KOPT-K1 (cell line): ENCODE data around the gene ECHS1.

Source experiments
- H3K27ac ChIP-seq: fragments of 200-600 bp; sonication (generic); 2 replicates; pipeline ENCODE4 v1.5.1; 2016; ENCODE audit warnings: antibody characterized with exemption, mild to moderate bottlenecking, low read depth, low read length; ENCODE audit not compliant: poor library complexity, severe bottlenecking
- H3K36me3 ChIP-seq: fragments of 200-600 bp; sonication (generic); 2 replicates; pipeline ENCODE4 v1.5.1; 2017; ENCODE audit warnings: antibody characterized with exemption, mild to moderate bottlenecking, low read length, moderate library complexity; ENCODE audit not compliant: insufficient read depth
- H3K9me3 ChIP-seq: fragments of 200-600 bp; sonication (generic); 2 replicates; pipeline ENCODE4 v1.5.1; 2017; ENCODE audit warnings: antibody characterized with exemption, low read length, mild to moderate bottlenecking; ENCODE audit not compliant: insufficient read depth, poor library complexity, severe bottlenecking

Gene ECHS1

DNA sequence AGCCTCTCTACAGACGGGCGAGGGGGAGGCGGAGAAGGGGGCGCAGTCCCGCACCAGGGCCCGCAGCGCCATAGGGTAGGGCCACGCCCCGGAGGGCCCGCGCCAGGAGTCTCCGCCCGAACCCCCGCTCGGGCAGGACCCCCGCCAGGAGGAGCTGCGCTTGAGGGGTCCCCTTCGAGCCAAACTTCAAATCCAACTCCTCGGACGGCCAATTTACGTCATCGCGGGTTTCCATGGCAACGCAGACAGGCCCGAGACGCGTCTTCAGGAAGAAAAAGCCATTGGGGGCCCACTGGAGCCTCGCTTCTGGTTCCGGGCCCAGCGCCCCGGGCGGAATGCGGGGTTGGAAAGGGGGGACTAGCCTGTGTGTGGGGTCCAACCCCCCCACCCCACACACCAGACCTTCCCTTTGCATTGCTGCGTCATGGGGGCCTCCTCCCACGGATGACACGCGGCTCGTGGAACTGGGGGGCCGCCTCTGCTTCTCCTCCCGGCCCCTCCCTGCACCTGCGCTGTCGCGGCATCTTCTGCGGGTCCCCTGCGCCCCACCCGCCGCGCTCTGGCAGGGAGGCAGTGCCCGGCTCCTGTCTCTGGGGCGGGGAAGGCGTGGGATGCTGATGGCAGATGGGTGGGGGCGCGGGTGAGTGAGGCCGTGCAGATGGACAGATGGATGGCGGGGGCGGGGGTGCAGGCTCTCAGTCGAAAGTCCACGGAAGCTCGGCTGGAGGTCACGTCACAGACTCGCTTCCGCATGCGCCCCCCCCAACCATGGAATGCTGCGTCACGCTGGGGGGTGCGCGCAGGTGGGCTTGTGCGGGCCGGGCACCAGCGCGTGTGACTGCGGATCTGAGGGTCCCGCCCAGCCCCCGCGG, 37.7 kb downstream of the ECHS1 start:
- Histone ChIP-seq H3K9me3 (no peaks in the 10 kb centered on the region), H3K36me3 (no peaks in the 10 kb centered on the region), H3K27ac (no peak overlapping the region)

DNA sequence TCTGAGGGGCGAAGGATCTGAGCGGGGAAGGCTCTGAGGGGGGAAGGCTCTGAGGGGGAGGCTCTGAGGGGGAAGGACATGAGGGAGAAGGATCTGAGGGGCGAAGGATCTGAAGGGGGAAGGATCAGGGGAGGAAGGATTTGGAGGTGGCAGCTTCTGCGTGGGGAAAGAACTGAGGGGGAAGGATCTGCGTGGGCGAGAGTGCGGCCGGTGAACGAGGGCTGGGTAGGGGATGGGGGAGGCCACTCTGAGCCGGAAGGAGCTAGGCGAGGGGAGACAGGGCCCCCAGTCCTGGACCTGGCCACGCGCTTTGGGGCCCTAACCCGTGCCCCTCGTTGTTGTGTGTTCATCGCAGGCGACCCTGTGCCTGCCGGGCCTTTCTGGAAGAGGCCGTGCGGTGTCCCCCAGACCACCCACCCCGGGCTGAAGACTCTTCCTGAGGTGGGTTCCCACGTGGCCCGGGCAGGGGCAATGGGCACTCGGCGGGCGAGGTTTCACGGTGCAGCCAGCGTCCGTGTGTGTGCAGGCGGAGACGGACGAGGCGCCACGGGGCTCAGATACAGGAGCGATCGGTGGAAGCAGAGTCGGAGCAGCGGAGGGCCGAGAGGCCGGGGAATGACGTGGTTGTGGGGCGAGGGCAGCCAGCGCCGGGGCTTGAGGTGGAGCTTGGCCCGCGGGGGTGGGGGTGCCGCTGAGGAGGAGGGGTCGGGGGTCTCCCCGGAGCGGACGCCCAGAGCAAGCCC, 38.5 kb downstream of the ECHS1 start:
- Histone ChIP-seq H3K27ac (no peak overlapping the region), H3K9me3 (no peaks in the 10 kb centered on the region), H3K36me3 (no peaks in the 10 kb centered on the region)

DNA sequence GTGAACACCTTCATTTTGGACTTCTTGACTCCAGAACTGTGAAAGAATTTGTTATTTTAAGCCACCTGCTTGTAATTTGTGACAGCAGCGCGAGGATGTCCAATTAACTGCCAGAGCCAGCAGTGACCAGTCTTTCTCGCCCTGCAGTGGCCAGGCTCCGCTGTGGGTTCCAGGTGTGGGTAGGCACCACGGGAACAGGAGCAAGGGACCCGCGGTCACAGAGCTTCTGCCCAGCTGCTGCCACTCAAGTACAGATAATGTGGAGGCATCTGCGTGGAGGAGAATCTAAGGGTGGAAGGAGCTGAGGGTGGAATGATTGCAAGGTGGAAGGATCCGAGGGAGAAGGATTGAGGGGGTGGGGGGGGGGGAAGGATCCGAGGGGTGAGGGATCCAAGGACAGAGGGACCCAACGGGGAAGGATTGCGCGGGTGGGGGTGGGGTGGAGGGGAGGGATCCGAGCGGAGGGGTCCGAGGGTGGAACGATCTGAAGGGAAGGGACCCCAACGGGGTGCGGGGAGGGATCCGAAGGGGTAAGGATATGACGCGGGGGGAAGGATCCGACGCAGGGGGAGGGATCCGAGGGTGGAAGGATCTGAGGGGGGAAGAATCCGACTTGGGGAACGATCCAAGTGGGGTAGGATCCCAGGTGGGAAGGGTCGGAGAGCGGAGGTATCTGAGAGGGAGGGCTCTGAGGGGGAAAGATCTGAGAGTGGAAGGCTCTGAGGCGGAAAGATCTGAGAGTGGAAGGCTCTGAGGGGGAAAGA, 40.0 kb downstream of the ECHS1 start:
- no peak overlapping the region for H3K27ac ChIP-seq
- H3K36me3 ChIP-seq = no peaks in the 10 kb centered on the region
- no peaks in the 10 kb centered on the region for H3K9me3 ChIP-seq

DNA sequence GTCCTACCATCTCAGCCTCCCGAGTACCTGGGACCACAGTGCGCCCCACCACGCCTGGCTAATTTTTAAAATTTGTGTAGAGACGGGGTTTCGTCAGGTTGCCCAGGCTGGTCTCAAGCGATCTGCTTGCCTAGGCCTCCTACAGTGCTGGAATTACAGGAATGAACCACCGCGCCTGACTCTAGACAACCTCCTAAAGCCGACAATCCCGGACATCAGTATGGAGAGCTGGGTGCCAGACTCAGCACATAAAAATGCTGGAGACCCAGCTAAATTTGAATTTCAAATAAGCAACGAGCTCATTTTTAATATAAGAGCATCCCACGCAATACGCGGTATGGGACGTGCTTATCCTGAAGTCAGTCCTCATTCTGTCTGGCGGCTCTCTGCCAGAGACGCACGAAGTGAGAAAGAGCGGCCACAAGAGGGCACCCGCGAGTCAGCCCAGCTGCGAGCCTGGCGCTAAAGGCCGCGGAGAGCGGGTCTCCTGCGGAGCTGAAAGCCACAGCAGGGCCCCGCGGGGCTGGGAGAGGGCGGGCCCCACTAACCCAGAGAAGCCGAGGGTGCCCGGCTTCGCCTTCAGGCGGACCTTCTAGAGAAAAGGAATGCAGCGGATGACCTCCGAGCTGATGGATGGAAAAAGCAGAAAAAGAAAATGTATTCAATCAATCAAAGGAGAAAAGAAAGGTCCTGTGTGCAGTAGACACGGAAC, 43.5 kb downstream of the ECHS1 start:
- Histone ChIP-seq H3K27ac (no peak overlapping the region), H3K36me3 (no peaks in the 10 kb centered on the region), H3K9me3 (no peaks in the 10 kb centered on the region)

DNA sequence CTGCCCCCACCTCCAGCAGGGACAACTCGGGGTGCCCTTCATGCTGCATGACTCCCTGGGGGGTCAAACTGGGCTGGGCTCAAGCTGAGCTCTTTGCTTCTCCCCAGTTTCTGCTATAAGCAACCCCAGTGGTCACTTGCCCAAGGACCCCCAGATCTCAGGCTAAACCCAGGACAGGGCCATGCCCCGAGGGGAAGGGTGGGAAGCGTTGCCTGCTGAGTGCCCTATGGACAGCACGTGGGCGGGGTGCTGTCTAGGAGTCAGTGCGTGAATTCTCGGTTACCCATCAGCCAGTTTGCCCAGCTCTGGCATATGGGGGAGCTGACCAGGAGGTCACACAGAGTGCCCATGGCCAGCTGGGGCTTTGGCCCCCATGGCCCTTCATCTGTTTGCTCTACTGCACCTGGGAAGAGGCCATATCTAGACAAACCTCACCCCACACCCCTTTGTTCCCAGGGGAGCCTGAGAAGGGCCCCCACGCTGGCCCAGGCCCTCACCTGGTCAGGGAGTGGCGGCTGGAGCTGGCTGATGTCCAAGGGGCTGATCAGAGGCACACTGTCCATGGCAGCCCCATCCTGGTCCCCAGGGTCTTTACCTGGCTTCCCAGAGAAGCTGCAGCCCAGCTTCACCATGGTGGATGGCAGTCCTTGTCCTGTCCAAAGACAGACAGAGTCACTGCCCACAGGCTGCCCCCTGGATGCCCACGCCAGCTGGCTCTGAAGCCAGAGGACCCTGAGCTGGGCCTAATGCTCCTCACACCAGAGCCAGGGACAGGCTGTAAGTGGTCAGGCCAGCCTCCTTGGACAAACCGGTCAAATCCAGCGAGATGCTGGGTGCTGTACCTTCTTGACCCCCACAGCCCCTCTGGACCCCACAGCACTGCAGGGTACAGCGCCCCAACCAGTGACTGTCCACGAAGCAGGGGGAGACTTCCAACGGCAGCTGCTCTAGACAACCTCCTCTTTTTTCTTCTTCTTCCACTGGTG, 44.5 kb downstream of the ECHS1 start:
- no peak overlapping the region for H3K27ac ChIP-seq
- H3K9me3 ChIP-seq = no peaks in the 10 kb centered on the region
- H3K36me3 ChIP-seq = no peaks in the 10 kb centered on the region

GRCh38 chr10:133327651-133328357, 45.4 kb downstream of the ECHS1 start:
- H3K9me3 ChIP-seq = no peaks in the 10 kb centered on the region

GRCh38 chr10:133326745-133327650, 46.2 kb downstream of the ECHS1 start:
- H3K27ac ChIP-seq = no peak overlapping the region
- H3K9me3 ChIP-seq = no peaks in the 10 kb centered on the region

More at GRCh38 chr10:133327651-133328357, 45.4 kb downstream of the ECHS1 start:
- H3K36me3 ChIP-seq = no peaks in the 10 kb centered on the region
- H3K27ac ChIP-seq = no peak overlapping the region

GRCh38 chr10:133326223-133326551, 47.0 kb downstream of the ECHS1 start:
- Histone ChIP-seq H3K27ac (no peak overlapping the region), H3K9me3 (no peaks in the 10 kb centered on the region), H3K36me3 (no peaks in the 10 kb centered on the region)

More at GRCh38 chr10:133326745-133327650, 46.2 kb downstream of the ECHS1 start:
- H3K36me3 ChIP-seq = no peaks in the 10 kb centered on the region

GRCh38 chr10:133325440-133326222, 47.5 kb downstream of the ECHS1 start:
- Histone ChIP-seq H3K9me3 (no peaks in the 10 kb centered on the region), H3K36me3 (no peaks in the 10 kb centered on the region), H3K27ac (no peak overlapping the region)

DNA sequence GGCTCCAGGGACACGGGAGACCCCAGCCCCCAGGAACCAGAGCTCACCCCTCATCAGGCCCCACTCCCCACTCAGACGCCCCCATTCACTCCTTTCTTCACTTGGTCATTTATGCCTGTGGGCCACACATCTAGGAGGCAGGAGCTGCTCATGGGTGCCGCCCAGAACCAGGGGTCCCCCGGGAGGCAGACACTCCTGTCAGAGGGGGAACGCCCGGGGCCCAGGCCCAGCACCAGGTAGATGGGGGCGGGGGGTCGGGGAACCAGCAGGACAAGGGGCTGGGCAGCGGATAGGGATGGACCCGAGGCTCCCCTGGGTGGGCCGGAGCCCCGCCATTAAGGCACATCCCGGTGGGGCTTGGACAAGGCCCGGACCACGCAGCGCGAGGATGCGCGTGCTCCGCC, 48.3 kb downstream of the ECHS1 start:
- Histone ChIP-seq H3K9me3 (no peaks in the 10 kb centered on the region), H3K36me3 (no peaks in the 10 kb centered on the region), H3K27ac (no peak overlapping the region)

DNA sequence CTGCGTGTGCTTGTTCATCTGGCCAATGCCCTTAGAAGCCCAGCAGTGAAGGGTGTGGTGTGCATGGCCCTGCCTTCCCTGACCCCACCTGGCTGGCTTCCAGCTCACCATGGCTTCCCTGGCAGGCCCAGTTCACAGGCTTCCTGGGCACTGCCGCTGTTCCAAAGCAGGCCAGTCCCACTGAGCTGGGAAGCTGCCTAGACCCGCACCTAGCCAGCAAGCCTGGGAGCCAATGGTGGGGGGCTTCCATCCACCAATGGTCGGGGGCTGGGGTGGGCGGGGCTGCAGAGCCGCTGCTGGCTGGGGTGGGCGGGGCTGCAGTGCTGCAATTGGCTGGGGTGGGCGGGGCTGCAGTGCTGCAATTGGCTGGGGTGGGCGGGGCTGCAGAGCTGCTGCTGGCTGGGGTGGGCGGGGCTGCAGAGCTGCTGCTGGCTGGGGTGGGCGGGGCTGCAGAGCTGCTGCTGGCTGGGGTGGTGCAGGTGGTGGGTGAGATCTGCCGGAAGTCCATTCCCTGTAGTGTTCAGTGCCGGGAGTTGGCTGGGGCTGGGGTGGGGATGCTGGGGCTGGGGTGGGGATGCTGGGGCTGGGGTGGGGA, 48.9 kb downstream of the ECHS1 start:
- no peaks in the 10 kb centered on the region for H3K36me3 ChIP-seq
- no peak overlapping the region for H3K27ac ChIP-seq
- no peaks in the 10 kb centered on the region for H3K9me3 ChIP-seq
